Heart right ventricle (tissue), 16 donors: Measurements from ENCODE around the gene KRT85. TPM values are rescaled to one million over a fixed set of nuclear protein-coding genes. Genes with fewer than 3 reads are reported as not detected.
"Not testable (repeated sequence)": the region's sequence is repeated elsewhere in the genome, so short reads cannot be mapped to it uniquely, and the experiment has no call there.

Source experiments
- ATAC-seq, 8 donors: fragments of 200-7000 bp; cut with Tn5 transposase; one replicate each; pipeline ENCODE4 v1.9.1; 2020; ENCODE audit warnings: mild to moderate bottlenecking in 8 of 8, moderate library complexity in 8 of 8, moderate number of reproducible peaks in 1 of 8
- DNase-seq, 2 donors: peaks; one replicate each; pipeline ENCODE4 v3.0.0-alpha.2; 2020
- H3K27ac ChIP-seq, 10 donors: fragments of 200-600 bp; sonication (generic) in 2 of 10; one replicate each; pipeline versions ENCODE4 v1.5.0 to v1.8.0; 2020 to 2022; ENCODE audit warnings: mild to moderate bottlenecking in 3 of 10
- H3K27me3 ChIP-seq, 7 donors: fragments of 200-600 bp; one replicate each; pipeline ENCODE4 v1.8.0; 2021 to 2022; ENCODE audit warnings: mild to moderate bottlenecking in 2 of 7
- H3K36me3 ChIP-seq, 9 donors: fragments of 200-600 bp; sonication (generic) in 1 of 9; one replicate each; pipeline versions ENCODE4 v1.5.0 to v1.8.0; 2020 to 2022; ENCODE audit warnings: mild to moderate bottlenecking in 2 of 9
- H3K4me1 ChIP-seq, 9 donors: fragments of 200-600 bp; sonication (generic) in 1 of 9; one replicate each; pipeline versions ENCODE4 v1.5.0 to v1.8.0; 2020 to 2022; ENCODE audit warnings: mild to moderate bottlenecking in 4 of 9
- H3K4me3 ChIP-seq, 10 donors: fragments of 200-600 bp; sonication (generic) in 2 of 10; one replicate each; pipeline versions ENCODE4 v1.5.0 to v1.8.0; 2020 to 2022; ENCODE audit warnings: mild to moderate bottlenecking in 7 of 10, moderate library complexity in 2 of 10
- H3K9me3 ChIP-seq, 11 donors: fragments of 200-600 bp in 10 of 11; sonication (generic) in 2 of 11; one replicate each; pipeline versions ENCODE4 v1.5.0 to v1.8.0; 2013 to 2022; ENCODE audit warnings: mild to moderate bottlenecking in 2 of 11, control low read depth in 1 of 11, moderate library complexity in 1 of 11
- WGBS, 2 donors: extraction: QIAGEN DNeasy Blood & Tissue Kit; methylation state at CpG; one replicate each; pipeline ENCODE4 v1.1.7; 2013; ENCODE audit warnings: inconsistent platforms in 1 of 2; 5-methylcytosine and 5-hydroxymethylcytosine counted together
- intact Hi-C, 10 donors: fragments of 100-400 bp; cut with DNase I; formaldehyde crosslinking; loops; one replicate each; pipeline versions ENCODE4 v1.11.1 to v1.14.2; 2022
- polyA plus RNA-seq, 2 donors: library from polyadenylated mRNA; stranded (reverse); fragments of 200-250 nt; gene quantifications; one replicate each; pipeline ENCODE4 v1.2.3, GENCODE V29; 2013
- total RNA-seq, 10 donors: library from RNA; stranded (reverse); fragmentation: NEBNext Ultra II Directional in 3 of 10; extraction: Animal tissue kit (Norgen Biotek cat#: 25700) in 3 of 10; gene quantifications; one replicate each; pipeline versions ENCODE4 v1.2.1 to v1.2.4, GENCODE V29; 2021 to 2023
- TF ChIP-seq, protein P1 (sequence below), 9 donors: fragments of 200-600 bp; sonication (generic) in 2 of 9; IDR thresholded peaks; one replicate each; pipeline versions ENCODE4 v1.5.0 to v1.8.0; 2021 to 2022; ENCODE audit warnings: antibody characterized with exemption in 9 of 9, mild to moderate bottlenecking in 5 of 9, moderate library complexity in 1 of 9
- donor health status: Arrhythmogenic right ventricular cardiomyopathy.
- donor health status: ischemic (EF 13 %, LVEDD 7.1; RV severe dilation, severe dysfunction).
- donor health status: healthy with polysubstance abuse.
- donor health status: DM: no; HTN: yes; CAD: no.
- donor health status: DM: no; HTN: no; CAD: no.
- donor health status: ischemic (EF 25% LVEDD 6.9; RV normal size, moderate dysfunction).
- donor health status: ischemic (EF 25% LVEDD 5.7; RV mildly dilated, moderate dysfunction).
- donor health status: healthy.
- donor health status: DM: yes; HTN: yes; CAD: no.
- donor health status: Ischemic cardiomyopathy.
- donor health status: ischemic (EF 35%, LVEDD 5.7; RV mildly dilated, moderate dysfunction).
- donor health status: nonischemic (EF 11% LVEDD 7.7; RV severe dilation, severe dysfunction).
- donor health status: DM: yes; HTN: yes; CAD: no.
- donor health status: PGD.
- donor health status: ischemic (EF 29% LVEDD 5.4; RV normal size, mild dysfunction).
- donor health status: nonischemic (EF 23%, LVEDD 6.1; RV moderate dilation, normal function).

Gene KRT85
- total and polyA plus RNA-seq, 12 donors = not detected

DNA sequence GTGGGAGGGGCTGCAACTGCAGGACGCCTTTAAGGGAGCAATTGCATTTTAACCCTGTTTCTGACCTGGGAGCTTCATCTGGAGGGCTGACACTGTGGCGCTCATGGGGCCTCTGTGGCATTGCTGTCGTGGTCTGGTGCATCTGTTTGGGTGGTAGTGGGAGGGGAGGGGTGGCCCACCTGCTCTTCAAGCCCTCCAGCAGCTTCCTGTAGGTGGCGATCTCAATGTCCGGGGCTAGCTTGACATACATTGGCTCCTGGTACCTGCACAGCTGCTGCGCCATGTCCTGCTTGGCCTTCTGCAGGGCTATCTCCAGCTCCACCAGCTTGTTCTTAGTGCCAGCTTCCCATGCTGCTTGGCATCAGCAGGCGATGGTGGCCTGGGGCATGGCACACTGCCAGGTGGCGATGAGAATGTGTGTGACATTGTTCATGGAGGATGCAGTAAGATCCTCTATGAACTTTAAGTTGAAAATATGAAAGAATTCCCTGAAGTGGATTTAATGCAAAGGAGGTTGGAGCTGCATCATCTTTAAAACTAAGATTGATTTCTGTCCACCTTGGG, 46.6 kb upstream of the KRT85 start:
- H3K36me3 ChIP-seq = no peaks in the 10 kb centered on the region
- ATAC-seq = no peak
- no peaks in the 10 kb centered on the region for H3K9me3 ChIP-seq
- H3K27me3 ChIP-seq = peaks cover 0 to 25% (median 0%) of the 10 kb centered on the region in 7 donors
- intact Hi-C loops = no loop called here
- TF ChIP-seq, protein P1, sequence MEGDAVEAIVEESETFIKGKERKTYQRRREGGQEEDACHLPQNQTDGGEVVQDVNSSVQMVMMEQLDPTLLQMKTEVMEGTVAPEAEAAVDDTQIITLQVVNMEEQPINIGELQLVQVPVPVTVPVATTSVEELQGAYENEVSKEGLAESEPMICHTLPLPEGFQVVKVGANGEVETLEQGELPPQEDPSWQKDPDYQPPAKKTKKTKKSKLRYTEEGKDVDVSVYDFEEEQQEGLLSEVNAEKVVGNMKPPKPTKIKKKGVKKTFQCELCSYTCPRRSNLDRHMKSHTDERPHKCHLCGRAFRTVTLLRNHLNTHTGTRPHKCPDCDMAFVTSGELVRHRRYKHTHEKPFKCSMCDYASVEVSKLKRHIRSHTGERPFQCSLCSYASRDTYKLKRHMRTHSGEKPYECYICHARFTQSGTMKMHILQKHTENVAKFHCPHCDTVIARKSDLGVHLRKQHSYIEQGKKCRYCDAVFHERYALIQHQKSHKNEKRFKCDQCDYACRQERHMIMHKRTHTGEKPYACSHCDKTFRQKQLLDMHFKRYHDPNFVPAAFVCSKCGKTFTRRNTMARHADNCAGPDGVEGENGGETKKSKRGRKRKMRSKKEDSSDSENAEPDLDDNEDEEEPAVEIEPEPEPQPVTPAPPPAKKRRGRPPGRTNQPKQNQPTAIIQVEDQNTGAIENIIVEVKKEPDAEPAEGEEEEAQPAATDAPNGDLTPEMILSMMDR (IDR thresholded peaks at IDR 0.05) = no peak
- no peak overlapping the region for H3K27ac ChIP-seq
- 64 to 65% methylated on average over 8 of the region's 8 CpGs for WGBS, 2 donors
- H3K4me1 ChIP-seq = peaks cover 0 to 21% (median 9%) of the 10 kb centered on the region in 9 donors
- DNase-seq = no peak
- H3K4me3 ChIP-seq = no peak overlapping the region

DNA sequence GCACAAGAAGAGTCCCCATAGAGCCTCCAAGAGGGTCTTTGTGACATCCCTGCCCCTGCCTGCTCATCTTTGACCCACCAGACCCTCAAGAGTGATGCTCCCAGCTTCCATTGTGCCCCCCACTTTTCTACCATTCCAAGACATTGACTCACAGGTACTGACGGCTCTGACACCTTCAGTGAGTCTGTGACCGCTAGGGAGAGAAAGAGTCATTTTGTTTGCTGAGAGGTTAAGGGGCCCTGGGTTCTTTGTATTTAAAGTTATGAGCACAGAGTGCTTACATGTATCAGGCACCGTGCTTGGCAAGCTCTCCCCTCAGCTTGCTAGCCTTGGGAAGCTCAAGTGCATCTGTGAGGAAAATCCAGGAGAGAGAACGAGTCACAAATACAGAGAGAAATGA, 45.9 kb upstream of the KRT85 start:
- Histone ChIP-seq H3K36me3 (no peaks in the 10 kb centered on the region), H3K4me1 (peaks cover 0 to 21% (median 9%) of the 10 kb centered on the region in 9 donors), H3K9me3 (no peaks in the 10 kb centered on the region), H3K27me3 (peaks cover 0 to 25% (median 0%) of the 10 kb centered on the region in 7 donors), H3K4me3 (no peak overlapping the region), H3K27ac (no peak overlapping the region)
- TF ChIP-seq, protein P1 (IDR thresholded peaks at IDR 0.05) = no peak
- intact Hi-C loops = no loop called here
- ATAC-seq (no peak), DNase-seq (no peak)
- 54 to 63% methylated on average over 4 of the region's 4 CpGs for WGBS, 2 donors

DNA sequence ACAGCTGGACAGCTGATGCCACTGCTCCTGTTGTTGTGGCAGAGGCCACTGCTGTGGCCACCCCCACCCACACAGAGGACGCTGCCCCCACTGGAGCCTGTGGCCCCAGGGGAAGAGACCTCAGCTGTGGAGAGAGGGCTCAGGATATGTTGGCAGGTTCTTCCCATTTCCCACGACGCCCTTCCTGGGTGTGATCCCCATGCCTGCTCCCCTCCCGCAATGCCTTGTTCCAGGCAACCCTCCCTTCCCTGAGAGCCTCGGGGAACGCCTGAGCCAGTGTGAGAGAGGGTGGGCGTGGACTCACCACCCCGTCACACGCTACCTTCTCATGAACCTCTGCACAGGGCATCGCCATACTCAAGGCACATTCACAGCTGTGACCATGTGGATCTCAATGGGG, 44.5 kb upstream of the KRT85 start:
- Histone ChIP-seq H3K27ac (no peak overlapping the region), H3K4me1 (peaks cover 0 to 14% (median 9%) of the 10 kb centered on the region in 9 donors), H3K36me3 (no peaks in the 10 kb centered on the region), H3K27me3 (peaks cover 0 to 31% (median 0%) of the 10 kb centered on the region in 7 donors), H3K9me3 (no peaks in the 10 kb centered on the region), H3K4me3 (no peak overlapping the region)
- WGBS, 2 donors = 79 to 83% methylated on average over 10 of the region's 10 CpGs
- ATAC-seq = no peak
- DNase-seq = no peak
- intact Hi-C loops = no loop called here
- TF ChIP-seq, protein P1 (IDR thresholded peaks at IDR 0.05) = no peak

DNA sequence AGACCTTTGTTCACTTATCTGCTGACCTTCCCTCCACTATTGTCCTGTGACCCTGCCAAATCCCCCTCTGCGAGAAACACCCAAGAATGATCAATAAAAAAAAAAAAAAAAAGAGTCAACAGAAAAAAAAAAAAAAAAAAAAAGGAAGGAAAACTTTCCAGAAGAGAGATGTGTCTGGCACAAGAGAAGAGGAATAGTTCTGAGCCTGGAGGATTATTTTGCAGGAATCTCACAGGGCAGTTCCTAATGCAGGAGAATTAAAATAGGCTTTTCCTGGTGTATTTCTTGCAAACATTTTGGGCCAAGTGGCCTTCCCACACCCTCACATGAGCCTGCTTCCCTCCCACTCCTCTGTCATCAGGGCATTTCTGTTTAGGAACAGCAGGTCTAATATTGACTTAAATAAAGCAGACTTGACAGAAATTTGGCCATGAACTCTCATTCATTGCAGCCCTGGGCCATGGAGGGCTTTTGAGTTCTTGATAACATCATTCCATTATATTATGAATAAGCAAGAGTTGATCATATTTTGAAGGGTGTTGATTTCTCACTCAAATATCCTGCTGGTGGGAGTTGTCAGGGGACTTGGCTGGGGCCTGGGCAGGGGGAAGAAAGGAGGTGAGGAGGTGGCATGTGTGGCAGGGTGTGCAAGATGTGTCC, 43.4 kb upstream of the KRT85 start:
- WGBS, 2 donors = no CpG with 5 or more reads among the region's 1 CpG
- ATAC-seq, H3K4me3 ChIP-seq, H3K36me3 ChIP-seq, intact Hi-C loops, H3K4me1 ChIP-seq, H3K27ac ChIP-seq, H3K9me3 ChIP-seq, DNase-seq: not testable (repeated sequence)
- H3K27me3 ChIP-seq = peaks cover 0 to 33% (median 0%) of the 10 kb centered on the region in 7 donors

- Histone ChIP-seq H3K4me1 (no peaks in the 10 kb centered on the region), H3K9me3 (no peaks in the 10 kb centered on the region), H3K4me3 (no peak overlapping the region), H3K27me3 (peaks cover 0 to 26% (median 0%) of the 10 kb centered on the region in 7 donors), H3K36me3 (no peaks in the 10 kb centered on the region), H3K27ac (no peak overlapping the region)
- TF ChIP-seq, protein P1 (IDR thresholded peaks at IDR 0.05) = no peak
- 80 to 81% methylated on average over 5 of the region's 5 CpGs for WGBS, 2 donors
- ATAC-seq = no peak
- no peak for DNase-seq
- intact Hi-C loops = no loop called here
These were observed 40.6 kb upstream of the KRT85 start for GRCh38 chr12:52407918-52408317.
